GM12878 (cell line): ENCODE data around the gene IFNA8. TPM values are rescaled to one million over a fixed set of nuclear protein-coding genes. Genes with fewer than 3 reads are reported as not detected.

Source experiments
- ATAC-seq: fragments of 200-7000 bp; cut with Tn5 transposase; 3 replicates; pipeline ENCODE4 v1.9.1; 2020; ENCODE audit warnings: mild to moderate bottlenecking, moderate library complexity
- BruUV-seq: library from RNA; stranded (reverse); fragments of 400-500 nt; replicated peaks from 2 replicates; lab custom pipeline; 2021; lab: Mats Ljungman, UMichigan
- CTCF ChIA-PET: fragments of 300-600 bp; sonication (Branson Sonifier 250); formaldehyde crosslinking; extraction: SDS; loops from one replicate; lab custom pipeline; 2021; ENCODE audit warnings: inconsistent platforms; lab: Yijun Ruan, JAX
- POLR2A ChIA-PET: fragments of 350-600 bp; formaldehyde crosslinking; extraction: SDS; loops from one replicate; lab custom pipeline; 2021; ENCODE audit warnings: inconsistent platforms; lab: Charles Lee
- RAD21 ChIA-PET: fragments of 300-600 bp; sonication (Branson Sonifier 250); formaldehyde crosslinking; loops from one replicate; lab custom pipeline; 2023; ENCODE audit warnings: antibody characterized with exemption; ENCODE audit not compliant: unreplicated experiment; lab: Charles Lee
- SMC1A ChIA-PET: fragments of 300-600 bp; sonication (Branson Sonifier 250); formaldehyde crosslinking; loops from one replicate; lab custom pipeline; 2023; ENCODE audit not compliant: unreplicated experiment, uncharacterized antibody; lab: Charles Lee
- DNase-seq: peaks from one replicate; pipeline ENCODE4 v3.0.0-alpha.2; 2011; ENCODE audit warnings: low read depth, low spot score
- FAIRE-seq: peaks from 3 replicates; lab custom pipeline; 2011; peaks lifted over from hg19 to GRCh38; lab: Jason Lieb, UNC
- H2AFZ ChIP-seq: 2 replicates; pipeline ENCODE4 v1.6.0; 2011; ENCODE audit warnings: low read depth, low read length, control low read depth; ENCODE audit not compliant: control insufficient read depth
- H3K27ac ChIP-seq: 2 replicates; pipeline ENCODE4 v1.5.1; 2011; ENCODE audit warnings: control low read depth; ENCODE audit not compliant: control insufficient read depth, insufficient read depth
- H3K27me3 ChIP-seq, 2 experiments: replicated peaks in 1 of 2; 2 replicates each; pipeline versions ENCODE4 v1.6.0 to v1.6.1; 2011; ENCODE audit warnings: low read length in 1 of 2; ENCODE audit not compliant: control insufficient read depth in 2 of 2, insufficient read depth in 2 of 2
- H3K36me3 ChIP-seq, 2 experiments: 2 replicates each; pipeline ENCODE4 v1.5.1; 2011; ENCODE audit warnings: low read length in 1 of 2; ENCODE audit not compliant: control insufficient read depth in 2 of 2, insufficient read depth in 2 of 2
- H3K4me1 ChIP-seq: 2 replicates; pipeline ENCODE4 v1.6.1; 2011; ENCODE audit warnings: mild to moderate bottlenecking, low read length, moderate library complexity, mixed read lengths; ENCODE audit not compliant: control insufficient read depth, insufficient read depth
- H3K4me2 ChIP-seq: 2 replicates; pipeline ENCODE4 v1.6.0; 2011; ENCODE audit warnings: control low read depth; ENCODE audit not compliant: control insufficient read depth, insufficient read depth
- H3K4me3 ChIP-seq: fragments of 200-600 bp; sonication (generic); 2 replicates; pipeline ENCODE4 v1.5.1; 2016
- H3K79me2 ChIP-seq: 2 replicates; pipeline ENCODE4 v1.6.0; 2011; ENCODE audit warnings: low read length; ENCODE audit not compliant: control insufficient read depth, insufficient read depth
- H3K9ac ChIP-seq: 2 replicates; pipeline ENCODE4 v1.8.0; 2011; ENCODE audit warnings: low read length, control low read depth, mixed read lengths; ENCODE audit not compliant: control insufficient read depth, insufficient read depth
- H3K9me3 ChIP-seq: replicated peaks from 3 replicates; pipeline ENCODE4 v1.5.1; 2011; ENCODE audit warnings: mild to moderate bottlenecking, low read length; ENCODE audit not compliant: control insufficient read depth, insufficient read depth
- H4K20me1 ChIP-seq: 2 replicates; pipeline ENCODE4 v1.6.0; 2011; ENCODE audit not compliant: control insufficient read depth, insufficient read depth
- BCL3 ChIP-seq: IDR thresholded peaks from 2 replicates; pipeline ENCODE4 v1.6.1; 2011; ENCODE audit warnings: borderline replicate concordance, low read depth, mild to moderate bottlenecking, moderate library complexity, low read length; ENCODE audit not compliant: insufficient read depth, poor library complexity, severe bottlenecking
- EGR1 ChIP-seq, 2 experiments: IDR thresholded peaks; 1 replicate in 1 of 2; 2 replicates in 1 of 2; pipeline ENCODE4 v1.6.1; 2011 to 2012; ENCODE audit warnings: low read depth in 2 of 2, low read length in 2 of 2, borderline replicate concordance in 1 of 2, mild to moderate bottlenecking in 1 of 2, moderate library complexity in 1 of 2
- KDM1A ChIP-seq: fragments of 200-600 bp; sonication (generic); IDR thresholded peaks from 2 replicates; pipeline ENCODE4 v1.6.1; 2016; ENCODE audit warnings: borderline replicate concordance
- MLLT1 ChIP-seq: fragments of 450-650 bp; IDR thresholded peaks from 2 replicates; pipeline ENCODE4 v1.6.1; 2016; ENCODE audit warnings: mild to moderate bottlenecking
- POU2F2 ChIP-seq: IDR thresholded peaks from 3 replicates; pipeline ENCODE4 v1.6.1; 2011; ENCODE audit warnings: low read depth, mild to moderate bottlenecking, low read length, borderline replicate concordance
- ZSCAN29 ChIP-seq: fragments of 450-650 bp; IDR thresholded peaks from 2 replicates; pipeline ENCODE4 v1.6.1; 2017; ENCODE audit warnings: mild to moderate bottlenecking, moderate library complexity
- WGBS: methylation state at CpG from one replicate; pipeline ENCODE4 v1.1.6; 2016; ENCODE audit warnings: low lambda C conversion rate; ENCODE audit not compliant: insufficient replicate concordance, insufficient coverage; ENCODE audit errors: missing lambda C conversion rate; 5-methylcytosine and 5-hydroxymethylcytosine counted together
- in situ Hi-C: fragments of 300-500 bp; cut with MboI; formaldehyde crosslinking; loops from 9 replicates; pipeline ENCODE4 v1.14.3; 2018; ENCODE audit warnings: mixed read lengths
- intact Hi-C: fragments of 100-400 bp; cut with micrococcal nuclease; formaldehyde crosslinking; loops from one replicate; pipeline ENCODE4 v1.14.2; 2022; ENCODE audit not compliant: unreplicated experiment
- polyA plus RNA-seq, 11 experiments: library from polyadenylated mRNA; depleted of rRNA in 4 of 11; unstranded in 6 of 11; stranded (reverse) in 5 of 11; fragments of >200 nt; fragmentation: Nextera tagmentation in 4 of 11; fragmentation: Illumina TruSeq in 1 of 11; extraction: Ambion mirVana in 4 of 11; extraction: Trizol in 1 of 11; gene quantifications; 1 replicate in 1 of 11; 2 replicates in 10 of 11; pipeline versions ENCODE4 v1.2.1 to v1.2.3, GENCODE V29; 2011 to 2016; ENCODE audit warnings: inconsistent platforms in 2 of 11, missing spikeins in 2 of 11, low read depth in 1 of 11
- total RNA-seq, 4 experiments: library from RNA; depleted of rRNA in 3 of 4; stranded (reverse); fragments of >200 nt in 3 of 4; fragmentation: Illumina TruSeq in 1 of 4; extraction: Trizol in 1 of 4; gene quantifications; 2 replicates each; pipeline versions ENCODE4 v1.2.1 to v1.2.3, GENCODE V29; 2013 to 2021

IFNA8 gene
- total and polyA plus RNA-seq, 10 of the 15 experiments (the other 5 are each of a cell fraction or from before 2014, with no cell fraction given) = not detected

- intact Hi-C loops (no loop called here), in situ Hi-C loops (no loop called here)
- H3K36me3 ChIP-seq = no peaks in the 10 kb centered on the region
- TF ChIP-seq POU2F2 (no peak), ZSCAN29 (no peak), BCL3 (no peak), KDM1A (no peak), EGR1 (IDR thresholded peaks at IDR 0.05; ENCODE audit: borderline replicate concordance in 1 of 2, low read depth in 2 of 2, low read length in 2 of 2) (no peak), MLLT1 (no peak)
- ChIA-PET RAD21 (no interaction called here), POLR2A (no interaction called here), CTCF (interaction anchor here (1.2 kb wide), 1 partner anchor 193 kb away, joined by 4 read pairs; no protein-coding TSS in a partner anchor), SMC1A (interaction anchor here (1.1 to 1.6 kb wide), 5 partner anchors 26 to 111 kb away, joined by 3 read pairs; no protein-coding TSS in a partner anchor)
- H3K4me3 ChIP-seq = no peak overlapping the region
- H2AFZ ChIP-seq = no peak overlapping the region
- ATAC-seq (no peak), FAIRE-seq (peak; percentile 80), DNase-seq (no peak)
- H3K9me3 ChIP-seq = no peaks in the 10 kb centered on the region
- H3K27me3 ChIP-seq = no peaks in the 10 kb centered on the region; a peak in 1 of 4 replicates
- H3K9ac ChIP-seq = no peak overlapping the region
- peaks cover 6% of the 10 kb centered on the region; the same call in 1 of the 2 replicates for H3K4me1 ChIP-seq
- H3K79me2 ChIP-seq = no peaks in the 10 kb centered on the region
- H3K4me2 ChIP-seq = no peak overlapping the region
- 0% methylated on average over 1 of the region's 1 CpG for WGBS
- H4K20me1 ChIP-seq = no peaks in the 10 kb centered on the region
- no peak overlapping the region for H3K27ac ChIP-seq
- no TSS peak for BruUV-seq
Measured at GRCh38 chr9:21428235-21428634, 19.3 kb downstream of the IFNA8 start.
